MM.1S (cell line): ENCODE measurements around the gene LAYN.

ENCODE experiments used
- DNase-seq: peaks from one replicate; pipeline ENCODE4 v3.0.0-alpha.2; 2015
- H2AFZ ChIP-seq: fragments of 300-600 bp; sonication (generic); 2 replicates; pipeline ENCODE4 v1.6.0; 2016; ENCODE audit warnings: antibody characterized with exemption, low read length
- H3F3A ChIP-seq: fragments of 300-600 bp; sonication (generic); 2 replicates; pipeline ENCODE4 v1.6.1; 2016; ENCODE audit warnings: mild to moderate bottlenecking, antibody characterized with exemption, low read length, moderate library complexity, mixed read lengths; ENCODE audit not compliant: insufficient read depth
- H3K27ac ChIP-seq: fragments of 300-600 bp; sonication (generic); 2 replicates; pipeline ENCODE4 v1.5.1; 2016; ENCODE audit warnings: mild to moderate bottlenecking, low read length
- H3K27me3 ChIP-seq: fragments of 300-600 bp; sonication (generic); replicated peaks from 2 replicates; pipeline ENCODE4 v1.6.0; 2016; ENCODE audit warnings: low read length; ENCODE audit not compliant: insufficient read depth
- H3K36me3 ChIP-seq: fragments of 300-600 bp; sonication (generic); replicated peaks from 2 replicates; pipeline ENCODE4 v1.6.1; 2016; ENCODE audit warnings: mild to moderate bottlenecking, low read length, mixed read lengths; ENCODE audit not compliant: insufficient read depth
- H3K4me1 ChIP-seq: fragments of 300-600 bp; sonication (generic); 2 replicates; pipeline ENCODE4 v1.6.1; 2016; ENCODE audit warnings: low read length, mixed read lengths
- H3K4me2 ChIP-seq: fragments of 300-600 bp; sonication (generic); 2 replicates; pipeline ENCODE4 v1.6.0; 2016; ENCODE audit warnings: low read depth, low read length
- H3K4me3 ChIP-seq: fragments of 300-600 bp; sonication (generic); 2 replicates; pipeline ENCODE4 v1.5.1; 2016; ENCODE audit warnings: low read length, mixed read lengths
- H3K79me2 ChIP-seq: fragments of 300-600 bp; sonication (generic); 2 replicates; pipeline ENCODE4 v1.6.1; 2016; ENCODE audit warnings: mixed run types, low read length, mixed read lengths
- H3K9ac ChIP-seq: fragments of 300-600 bp; sonication (generic); 2 replicates; pipeline ENCODE4 v1.6.1; 2016; ENCODE audit warnings: low read length, mixed read lengths
- H3K9me2 ChIP-seq: fragments of 300-600 bp; sonication (generic); replicated peaks from 2 replicates; pipeline ENCODE4 v1.6.1; 2016; ENCODE audit warnings: mild to moderate bottlenecking, low read length, mixed read lengths; ENCODE audit not compliant: insufficient read depth
- H3K9me3 ChIP-seq: fragments of 300-600 bp; sonication (generic); replicated peaks from 2 replicates; pipeline ENCODE4 v1.6.1; 2016; ENCODE audit warnings: mild to moderate bottlenecking, low read length, mixed read lengths; ENCODE audit not compliant: insufficient read depth
- H4K20me1 ChIP-seq: fragments of 300-600 bp; sonication (generic); 2 replicates; pipeline ENCODE4 v1.6.1; 2016; ENCODE audit warnings: mild to moderate bottlenecking, low read length, moderate library complexity, mixed read lengths; ENCODE audit not compliant: insufficient read depth
- EZH2 ChIP-seq: fragments of 300-600 bp; sonication (generic); optimal IDR thresholded peaks from 2 replicates; pipeline ENCODE3; 2017; ENCODE audit warnings: low read depth, mild to moderate bottlenecking, antibody characterized with exemption, low read length, mixed read lengths
- EZH2phosphoT487 ChIP-seq: fragments of 300-600 bp; sonication (generic); IDR thresholded peaks from 2 replicates; pipeline ENCODE4 v1.6.1; 2018; ENCODE audit warnings: antibody characterized with exemption, low read length
- TF ChIP-seq, protein P1 (sequence below): fragments of 300-600 bp; sonication (generic); IDR thresholded peaks from 2 replicates; pipeline ENCODE4 v1.5.1; 2016; ENCODE audit warnings: antibody characterized with exemption, low read length, mixed read lengths

The LAYN gene

DNA sequence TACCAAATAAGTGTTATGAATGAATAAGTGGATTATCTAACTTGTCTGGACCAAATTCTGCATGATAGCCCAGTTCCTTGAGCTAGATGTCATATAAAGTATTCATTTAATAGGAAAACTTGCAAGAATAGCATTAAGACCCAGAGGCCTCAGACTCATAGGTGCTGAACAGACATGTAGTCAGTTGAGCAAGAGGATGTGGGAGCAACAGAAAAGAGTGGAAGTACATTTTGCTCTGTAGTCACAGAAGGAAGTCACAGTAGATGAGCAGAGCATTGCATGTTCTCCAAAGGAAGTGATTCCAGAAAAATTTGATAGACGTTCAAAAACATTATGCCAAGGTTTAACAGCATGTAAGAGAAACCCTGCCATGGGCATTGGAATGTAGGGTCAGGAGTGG is 16.5 kb upstream of the LAYN start:
- Histone ChIP-seq H3K36me3 (no peaks in the 10 kb centered on the region), H3F3A (no peaks in the 10 kb centered on the region), H3K79me2 (no peaks in the 10 kb centered on the region), H3K27ac (no peak overlapping the region), H3K9me3 (no peaks in the 10 kb centered on the region), H3K9me2 (no peaks in the 10 kb centered on the region), H4K20me1 (no peaks in the 10 kb centered on the region), H3K4me2 (no peak overlapping the region), H2AFZ (no peak overlapping the region), H3K4me1 (peaks cover 14% of the 10 kb centered on the region), H3K4me3 (no peak overlapping the region), H3K27me3 (no peaks in the 10 kb centered on the region), H3K9ac (no peak overlapping the region)
- DNase-seq = no peak
- TF ChIP-seq, protein P1, sequence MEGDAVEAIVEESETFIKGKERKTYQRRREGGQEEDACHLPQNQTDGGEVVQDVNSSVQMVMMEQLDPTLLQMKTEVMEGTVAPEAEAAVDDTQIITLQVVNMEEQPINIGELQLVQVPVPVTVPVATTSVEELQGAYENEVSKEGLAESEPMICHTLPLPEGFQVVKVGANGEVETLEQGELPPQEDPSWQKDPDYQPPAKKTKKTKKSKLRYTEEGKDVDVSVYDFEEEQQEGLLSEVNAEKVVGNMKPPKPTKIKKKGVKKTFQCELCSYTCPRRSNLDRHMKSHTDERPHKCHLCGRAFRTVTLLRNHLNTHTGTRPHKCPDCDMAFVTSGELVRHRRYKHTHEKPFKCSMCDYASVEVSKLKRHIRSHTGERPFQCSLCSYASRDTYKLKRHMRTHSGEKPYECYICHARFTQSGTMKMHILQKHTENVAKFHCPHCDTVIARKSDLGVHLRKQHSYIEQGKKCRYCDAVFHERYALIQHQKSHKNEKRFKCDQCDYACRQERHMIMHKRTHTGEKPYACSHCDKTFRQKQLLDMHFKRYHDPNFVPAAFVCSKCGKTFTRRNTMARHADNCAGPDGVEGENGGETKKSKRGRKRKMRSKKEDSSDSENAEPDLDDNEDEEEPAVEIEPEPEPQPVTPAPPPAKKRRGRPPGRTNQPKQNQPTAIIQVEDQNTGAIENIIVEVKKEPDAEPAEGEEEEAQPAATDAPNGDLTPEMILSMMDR = no peak
- TF ChIP-seq EZH2 (no peak), EZH2phosphoT487 (no peak)

DNA sequence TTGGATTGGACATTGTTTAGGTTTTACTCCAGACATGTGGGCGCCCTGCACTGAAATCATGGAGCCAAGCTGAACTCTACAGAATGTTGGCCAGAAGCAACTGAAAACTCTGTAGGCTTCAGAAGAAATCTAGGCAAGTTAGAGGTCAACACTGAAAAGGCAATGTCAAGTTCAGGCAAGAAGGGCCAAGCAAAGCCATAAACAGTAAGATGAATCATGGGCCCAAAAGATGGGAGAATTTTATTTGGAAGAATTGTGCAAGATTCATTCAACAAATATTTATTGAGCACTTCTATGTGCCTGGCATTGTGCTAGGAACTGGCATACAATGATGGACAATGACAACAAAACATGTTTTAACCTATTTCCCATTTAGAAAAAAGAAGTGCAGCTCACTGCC is 15.1 kb upstream of the LAYN start:
- no peak overlapping the region for H3K9ac ChIP-seq
- H3K36me3 ChIP-seq = no peaks in the 10 kb centered on the region
- H3K4me2 ChIP-seq = no peak overlapping the region
- H3K27me3 ChIP-seq = no peaks in the 10 kb centered on the region
- peaks cover 14% of the 10 kb centered on the region for H3K4me1 ChIP-seq
- H3K9me3 ChIP-seq = no peaks in the 10 kb centered on the region
- no peak overlapping the region for H3K4me3 ChIP-seq
- H3K79me2 ChIP-seq = no peaks in the 10 kb centered on the region
- H3F3A ChIP-seq = no peaks in the 10 kb centered on the region
- H3K27ac ChIP-seq = no peak overlapping the region
- H4K20me1 ChIP-seq = no peaks in the 10 kb centered on the region
- TF ChIP-seq EZH2 (no peak), EZH2phosphoT487 (no peak)
- TF ChIP-seq, protein P1 = no peak
- no peaks in the 10 kb centered on the region for H3K9me2 ChIP-seq
- no peak overlapping the region for H2AFZ ChIP-seq
- DNase-seq = no peak

DNA sequence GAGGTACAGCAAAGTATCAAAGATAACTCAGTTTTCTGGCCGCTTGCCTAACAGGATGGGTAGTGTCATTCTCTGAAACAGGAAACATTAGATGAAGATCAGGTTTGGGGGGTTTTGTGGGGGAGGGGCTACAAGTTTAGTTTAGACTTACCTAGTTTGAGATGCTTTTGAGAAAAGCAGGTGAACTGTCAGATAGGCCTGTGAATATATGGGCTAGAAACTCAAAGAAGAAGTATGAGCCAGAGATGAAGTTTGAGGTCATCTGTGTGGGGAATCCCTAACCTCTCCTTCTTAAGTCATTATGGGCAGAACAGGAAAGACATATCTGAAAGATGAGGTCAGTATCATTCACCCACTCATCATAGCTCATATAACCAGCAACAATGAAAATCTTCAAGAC is 14.0 kb upstream of the LAYN start:
- H3F3A ChIP-seq = peaks cover 7% of the 10 kb centered on the region
- H2AFZ ChIP-seq = no peak overlapping the region
- TF ChIP-seq EZH2 = no peak
- no peak for TF ChIP-seq EZH2phosphoT487
- TF ChIP-seq, protein P1 = no peak
- H3K4me2 ChIP-seq = no peak overlapping the region
- DNase-seq = peak; percentile 56
- peaks cover 24% of the 10 kb centered on the region for H3K4me1 ChIP-seq
- H3K9ac ChIP-seq = no peak overlapping the region
- H3K4me3 ChIP-seq = no peak overlapping the region
- no peaks in the 10 kb centered on the region for H3K9me2 ChIP-seq
- no peaks in the 10 kb centered on the region for H3K9me3 ChIP-seq
- H3K27ac ChIP-seq = no peak overlapping the region
- H4K20me1 ChIP-seq = no peaks in the 10 kb centered on the region
- no peaks in the 10 kb centered on the region for H3K27me3 ChIP-seq
- no peaks in the 10 kb centered on the region for H3K36me3 ChIP-seq
- H3K79me2 ChIP-seq = no peaks in the 10 kb centered on the region

DNA sequence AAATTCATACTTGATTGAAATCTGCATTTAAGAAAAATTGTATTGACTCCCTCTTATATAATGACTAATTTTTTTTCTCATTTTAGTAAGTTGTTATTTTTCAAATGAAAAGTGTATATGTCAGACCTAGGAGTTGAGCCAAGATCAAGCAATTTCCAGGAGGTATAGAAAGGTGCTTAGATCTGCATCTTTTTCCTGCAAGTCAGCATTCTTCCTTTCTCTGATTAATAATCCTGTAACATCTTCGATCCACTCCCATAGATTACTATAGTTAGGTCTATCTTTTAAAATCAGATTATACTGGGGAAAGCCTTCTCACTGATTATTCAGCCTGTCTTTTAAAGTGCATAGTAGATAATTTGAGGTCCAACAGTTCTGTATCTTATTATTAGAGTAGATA is 13.2 kb upstream of the LAYN start:
- peaks cover 15% of the 10 kb centered on the region for H3F3A ChIP-seq
- H3K27me3 ChIP-seq = no peaks in the 10 kb centered on the region
- H3K4me2 ChIP-seq = no peak overlapping the region
- no peaks in the 10 kb centered on the region for H3K9me2 ChIP-seq
- H4K20me1 ChIP-seq = no peaks in the 10 kb centered on the region
- no peak overlapping the region for H3K27ac ChIP-seq
- no peak overlapping the region for H2AFZ ChIP-seq
- no peaks in the 10 kb centered on the region for H3K79me2 ChIP-seq
- no peaks in the 10 kb centered on the region for H3K36me3 ChIP-seq
- no peaks in the 10 kb centered on the region for H3K9me3 ChIP-seq
- H3K9ac ChIP-seq = no peak overlapping the region
- TF ChIP-seq EZH2phosphoT487 (no peak), EZH2 (no peak)
- TF ChIP-seq, protein P1 = no peak
- peaks cover 29% of the 10 kb centered on the region for H3K4me1 ChIP-seq
- no peak overlapping the region for H3K4me3 ChIP-seq
- no peak for DNase-seq
